C4-2B (cell line): ENCODE data around the gene KCTD7.
"Not testable (repeated sequence)": the region's sequence is repeated elsewhere in the genome, so short reads cannot be mapped to it uniquely, and the experiment has no call there.

Experiments used
- CTCF ChIP-seq: fragments of 450-650 bp; conservative IDR thresholded peaks from 2 replicates; pipeline ENCODE4 v1.5.1; 2017; ENCODE audit warnings: mild to moderate bottlenecking
- ZFX ChIP-seq: fragments of 450-650 bp; IDR thresholded peaks from 2 replicates; pipeline ENCODE4 v1.6.1; 2017

- TF ChIP-seq CTCF, ZFX: not testable (repeated sequence)
Observed at GRCh38 chr7:66683094-66683769, 54.6 kb downstream of the KCTD7 start.
